Large intestine (tissue), 3 donors: ENCODE results near the gene NCBP1. TPM values are rescaled to one million over a fixed set of nuclear protein-coding genes. Genes with fewer than 3 reads are reported as not detected.
"Not testable (repeated sequence)": the region's sequence is repeated elsewhere in the genome, so short reads cannot be mapped to it uniquely, and the experiment has no call there.

Experiments
- DNase-seq, 2 donors: peaks; one replicate each; pipeline versions ENCODE4 v3.0.0 to v3.0.0-alpha.2; 2013
- H3K27ac ChIP-seq: one replicate; pipeline ENCODE4 v1.5.1; 2013; ENCODE audit warnings: low read length
- H3K27me3 ChIP-seq: 2 replicates; pipeline ENCODE4 v1.6.1; 2013; ENCODE audit warnings: low read length; ENCODE audit not compliant: control insufficient read depth, insufficient read depth
- H3K36me3 ChIP-seq: 2 replicates; pipeline ENCODE4 v1.6.1; 2013; ENCODE audit warnings: low read length; ENCODE audit not compliant: control insufficient read depth, insufficient read depth
- H3K4me1 ChIP-seq: one replicate; pipeline ENCODE4 v1.6.1; 2013; ENCODE audit warnings: low read length; ENCODE audit not compliant: control insufficient read depth, insufficient read depth
- H3K4me3 ChIP-seq: one replicate; pipeline ENCODE4 v1.5.1; 2013; ENCODE audit warnings: low read length
- H3K9me3 ChIP-seq: one replicate; pipeline ENCODE4 v1.6.1; 2013; ENCODE audit warnings: mild to moderate bottlenecking, low read depth, low read length, moderate library complexity; ENCODE audit not compliant: control insufficient read depth
- WGBS: methylation state at CpG from one replicate; pipeline ENCODE4 v1.1.5; 2013; ENCODE audit warnings: low lambda C conversion rate; ENCODE audit not compliant: insufficient coverage; 5-methylcytosine and 5-hydroxymethylcytosine counted together
- polyA plus RNA-seq: library from polyadenylated mRNA; unstranded; fragments of 120-200 nt; gene quantifications from one replicate; pipeline ENCODE4 v1.2.1, GENCODE V29; 2013

Gene NCBP1
- polyA plus RNA-seq, 1 donor = 30.7 TPM

GRCh38 chr9:97598461-97599288 lies 34.9 kb upstream of the NCBP1 start:
- WGBS = 100% methylated on average over 1 of the region's 11 CpGs
- no peaks in the 10 kb centered on the region for H3K27me3 ChIP-seq
- peak; percentile 70 to 75 for DNase-seq
- peaks cover 40% of the 10 kb centered on the region for H3K36me3 ChIP-seq
- H3K4me3 ChIP-seq = no peak overlapping the region
- no peak overlapping the region for H3K27ac ChIP-seq
- H3K4me1 ChIP-seq = peaks cover 4% of the 10 kb centered on the region
- no peaks in the 10 kb centered on the region for H3K9me3 ChIP-seq

- Histone ChIP-seq H3K9me3 (no peaks in the 10 kb centered on the region), H3K27me3 (no peaks in the 10 kb centered on the region), H3K36me3 (peaks cover 43% of the 10 kb centered on the region), H3K4me3 (no peak overlapping the region), H3K27ac (no peak overlapping the region), H3K4me1 (peaks cover 4% of the 10 kb centered on the region)
- no peak for DNase-seq
- no CpG with 5 or more reads among the region's 7 CpGs for WGBS
These were observed 34.2 kb upstream of the NCBP1 start for GRCh38 chr9:97599314-97599846.

- no peak for DNase-seq
- H3K9me3 ChIP-seq = no peaks in the 10 kb centered on the region
- H3K27ac ChIP-seq = no peak overlapping the region
- H3K27me3 ChIP-seq = no peaks in the 10 kb centered on the region
- H3K36me3 ChIP-seq = peaks cover 56% of the 10 kb centered on the region
- WGBS = 100% methylated on average over 1 of the region's 8 CpGs
- peaks cover 4% of the 10 kb centered on the region for H3K4me1 ChIP-seq
- H3K4me3 ChIP-seq = no peak overlapping the region
These were observed 32.9 kb upstream of the NCBP1 start for GRCh38 chr9:97600531-97601227.

- no peak for DNase-seq
- Histone ChIP-seq H3K4me1 (peaks cover 4% of the 10 kb centered on the region), H3K36me3 (peaks cover 60% of the 10 kb centered on the region), H3K4me3 (no peak overlapping the region), H3K27ac (no peak overlapping the region), H3K9me3 (no peaks in the 10 kb centered on the region), H3K27me3 (no peaks in the 10 kb centered on the region)
- WGBS = 100% methylated on average over 1 of the region's 7 CpGs
These were observed 32.3 kb upstream of the NCBP1 start for GRCh38 chr9:97601228-97601898.

GRCh38 chr9:97602430-97602829 lies 31.2 kb upstream of the NCBP1 start:
- WGBS = no CpG with 5 or more reads among the region's 10 CpGs
- Histone ChIP-seq H3K36me3 (peaks cover 62% of the 10 kb centered on the region), H3K27me3 (no peaks in the 10 kb centered on the region), H3K9me3 (no peaks in the 10 kb centered on the region), H3K4me1 (peaks cover 4% of the 10 kb centered on the region), H3K27ac (no peak overlapping the region), H3K4me3 (no peak overlapping the region)
- no peak for DNase-seq

DNA sequence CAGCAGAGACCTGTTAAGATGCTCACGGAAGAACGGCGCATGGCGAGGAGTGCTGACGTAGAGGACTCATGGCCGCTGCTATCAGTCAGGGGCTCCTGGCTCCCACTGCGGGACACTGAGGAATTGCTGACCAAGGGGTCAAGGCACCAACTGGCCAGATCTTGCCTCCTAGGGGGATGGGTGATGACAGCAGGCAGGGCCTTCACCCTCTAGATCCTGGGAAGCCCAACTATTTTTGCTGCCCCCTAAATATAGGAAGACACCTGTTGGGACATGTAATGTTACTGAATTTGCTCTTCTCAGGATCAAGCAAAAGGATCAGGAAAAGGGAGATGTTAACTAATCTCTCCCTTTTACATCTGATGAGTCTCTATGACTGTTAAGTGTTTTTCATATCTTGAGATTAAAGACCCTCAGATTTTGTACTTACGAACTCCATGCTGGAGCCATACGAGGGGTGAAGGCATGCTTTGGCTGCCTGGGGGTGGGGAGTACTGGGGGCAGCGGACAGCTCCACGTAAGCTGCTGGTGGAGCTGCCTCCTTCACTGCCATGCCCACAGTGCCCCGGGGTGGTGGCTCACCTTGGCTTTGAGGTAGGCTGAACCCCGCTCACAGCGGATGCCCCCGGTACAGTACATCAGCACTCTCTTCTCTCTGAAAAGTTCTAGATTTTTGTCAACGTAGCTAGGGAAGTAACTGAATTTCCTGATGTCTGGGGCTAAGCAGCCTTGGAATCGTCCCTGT lies 28.5 kb upstream of the NCBP1 start:
- Histone ChIP-seq H3K27me3 (no peaks in the 10 kb centered on the region), H3K36me3 (peaks cover 59% of the 10 kb centered on the region), H3K4me1 (no peaks in the 10 kb centered on the region), H3K9me3 (no peaks in the 10 kb centered on the region), H3K27ac (no peak overlapping the region), H3K4me3 (no peak overlapping the region)
- no CpG with 5 or more reads among the region's 17 CpGs for WGBS
- DNase-seq = no peak

DNA sequence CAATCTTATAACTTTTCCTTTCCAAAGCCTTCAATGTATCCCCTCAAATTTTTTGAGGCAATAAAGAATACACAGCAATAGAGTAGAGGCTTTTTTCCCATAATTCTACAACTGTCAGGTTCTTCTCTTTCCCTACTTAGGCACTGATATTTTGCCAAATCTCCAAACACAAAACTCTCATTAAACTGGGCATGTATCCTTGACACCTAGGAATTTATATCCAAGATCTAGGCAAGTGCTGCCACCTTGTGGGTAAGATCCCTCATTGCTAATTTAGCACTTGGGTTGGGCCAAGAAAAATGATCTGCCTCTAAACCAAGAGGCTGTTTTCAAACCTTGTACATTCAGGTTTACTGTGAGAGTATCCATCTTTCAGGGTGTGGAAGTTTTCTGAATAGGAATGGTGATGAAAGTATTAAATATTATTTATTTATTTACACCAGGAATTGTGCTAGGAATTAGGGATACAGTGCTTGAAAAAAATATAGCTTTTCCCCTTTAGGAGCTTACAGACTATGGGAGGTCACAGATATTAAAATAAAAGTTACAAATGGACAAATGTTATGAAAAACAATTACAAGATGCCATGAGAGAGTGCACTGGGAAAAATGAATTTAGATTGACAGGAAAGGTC lies 18.1 kb upstream of the NCBP1 start:
- Histone ChIP-seq H3K9me3 (no peaks in the 10 kb centered on the region), H3K36me3 (peaks cover 30% of the 10 kb centered on the region), H3K4me3 (no peak overlapping the region), H3K27me3 (no peaks in the 10 kb centered on the region), H3K4me1 (no peaks in the 10 kb centered on the region), H3K27ac (no peak overlapping the region)
- DNase-seq = peak; percentile 30 to 44

DNA sequence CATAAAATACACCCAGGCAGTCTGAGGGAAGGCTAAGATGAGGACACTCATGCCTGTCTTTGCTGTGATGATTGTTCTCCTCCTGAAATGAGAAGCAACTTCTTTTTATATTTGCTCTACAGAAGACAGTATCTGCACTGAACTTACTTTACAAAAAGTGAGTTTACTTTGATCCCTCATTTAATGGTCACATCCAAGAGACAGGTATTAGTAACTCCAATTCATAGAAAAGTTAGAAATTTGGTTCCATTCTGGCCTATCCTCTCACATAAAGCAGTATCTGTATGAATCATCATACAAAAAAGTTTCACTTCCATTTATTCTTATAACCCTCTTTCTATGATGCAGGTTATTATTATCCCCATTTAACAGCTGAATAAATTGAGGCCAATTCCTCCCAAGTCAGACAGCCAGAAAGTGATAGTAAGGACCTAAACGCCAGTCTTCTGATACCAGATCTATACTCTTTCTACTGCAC lies 15.6 kb upstream of the NCBP1 start:
- Histone ChIP-seq H3K9me3 (no peaks in the 10 kb centered on the region), H3K27me3 (no peaks in the 10 kb centered on the region), H3K4me1 (no peaks in the 10 kb centered on the region), H3K4me3 (no peak overlapping the region), H3K27ac (no peak overlapping the region), H3K36me3 (peaks cover 37% of the 10 kb centered on the region)
- no CpG with 5 or more reads among the region's 1 CpG for WGBS
- DNase-seq = no peak

DNA sequence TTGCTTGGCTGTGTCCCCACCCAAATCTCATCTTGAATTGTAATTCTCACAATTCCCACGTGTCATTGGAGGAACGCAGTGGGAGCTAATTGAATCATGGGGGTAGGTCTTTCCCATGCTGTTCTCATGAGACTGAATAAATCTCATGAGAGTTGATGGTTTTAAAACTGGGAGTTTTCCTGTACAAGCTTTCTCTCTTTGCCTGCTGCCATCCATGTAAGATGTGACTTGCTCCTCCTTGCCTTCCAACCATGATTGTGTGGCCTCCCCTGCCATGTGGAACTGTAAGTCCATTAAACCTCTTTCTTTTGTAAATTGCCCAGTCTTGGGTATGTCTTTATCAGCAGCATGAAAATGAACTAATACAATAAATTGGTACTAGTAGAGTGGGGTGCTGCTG lies 13.6 kb upstream of the NCBP1 start:
- H3K4me1 ChIP-seq, DNase-seq, H3K27ac ChIP-seq, H3K4me3 ChIP-seq, H3K27me3 ChIP-seq, H3K9me3 ChIP-seq: not testable (repeated sequence)
- WGBS = no CpG with 5 or more reads among the region's 2 CpGs
- peaks cover 40% of the 10 kb centered on the region for H3K36me3 ChIP-seq
